ENCODE data around the gene STK32A. TPM values are rescaled to one million over a fixed set of nuclear protein-coding genes. Genes with fewer than 3 reads are reported as not detected.

The STK32A gene
- total and polyA plus RNA-seq, 4 experiments from 2014 or later: not detected

DNA sequence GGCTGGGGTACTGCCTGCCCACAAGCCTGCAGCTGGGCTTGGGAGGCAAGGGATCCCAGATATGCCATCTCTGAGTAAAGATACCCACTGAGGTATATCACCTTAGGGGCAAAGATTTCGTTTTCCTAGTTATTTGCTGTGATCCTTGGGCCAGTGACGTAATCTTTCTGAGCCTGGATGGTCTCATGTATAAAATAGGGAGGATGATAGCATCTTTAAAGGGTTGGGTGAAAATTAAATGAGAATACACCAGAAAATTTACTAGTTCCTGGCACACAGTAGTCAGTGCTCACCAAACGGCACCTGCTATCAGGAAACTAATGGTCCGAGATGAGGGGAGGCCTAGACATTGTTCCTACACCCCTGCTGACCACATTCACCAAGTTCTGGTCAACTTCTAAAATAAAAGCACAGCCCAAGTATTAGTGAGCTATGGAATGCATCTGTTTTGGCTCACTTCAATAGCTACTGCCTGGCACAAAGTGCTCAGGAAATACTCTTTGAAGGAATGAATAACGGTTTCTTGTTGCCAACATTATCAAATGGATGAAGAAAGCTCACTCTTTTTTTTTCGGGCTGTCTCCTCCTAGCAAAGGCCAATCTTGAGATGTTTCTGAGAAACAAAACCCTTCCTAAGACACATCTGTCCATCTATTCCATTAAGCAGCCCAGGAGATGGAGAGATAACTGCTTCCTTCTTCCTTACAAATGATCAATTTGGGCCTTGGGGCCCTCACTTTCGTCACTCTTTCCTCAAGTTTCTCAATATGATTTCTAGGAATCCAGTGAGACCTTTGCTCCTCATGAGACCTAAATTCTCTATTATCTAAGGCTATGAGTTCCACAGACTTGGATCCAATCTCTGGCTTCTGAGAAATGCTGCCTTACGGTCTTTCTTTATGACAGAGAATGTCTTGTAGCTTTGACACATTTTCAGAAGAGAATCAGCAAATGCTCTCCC is 176.8 kb downstream of the STK32A start:
- no peaks in the 10 kb centered on the region for H3K4me1 Mint-ChIP-seq
- DNase-seq: no peak
- H3K9me3 ChIP-seq (ENCODE audit: control insufficient read depth in 1 of 2, low read length in 2 of 2): no peaks in the 10 kb centered on the region
- no peaks in the 10 kb centered on the region for H3K36me3 Mint-ChIP-seq
- no peak overlapping the region for H3K27ac Mint-ChIP-seq
- H3K4me1 ChIP-seq (ENCODE audit: insufficient read depth, low read length): no peaks in the 10 kb centered on the region
- ChIA-PET POLR2A (ENCODE audit: partially characterized antibody) (no interaction called here), CTCF (ENCODE audit: partially characterized antibody) (no interaction called here)
- no peaks in the 10 kb centered on the region for H3K9me3 Mint-ChIP-seq
- H3K27ac ChIP-seq (ENCODE audit: low read depth, low read length): no peak overlapping the region
- H3K4me3 Mint-ChIP-seq: no peak overlapping the region
- no peak overlapping the region for H3K4me3 ChIP-seq (ENCODE audit: low read length in 2 of 2)
- no peaks in the 10 kb centered on the region for H3K27me3 ChIP-seq (ENCODE audit: insufficient read depth, low read length)
- H3K27me3 Mint-ChIP-seq: peaks cover 1 to 2% of the 10 kb centered on the region in 2 donors
- intact Hi-C loops (cut with micrococcal nuclease): no loop called here
- H3K36me3 ChIP-seq (ENCODE audit: insufficient read depth, low read length): no peaks in the 10 kb centered on the region

GRCh38 chr5:147412561-147412960 is 177.7 kb downstream of the STK32A start:
- H3K27ac ChIP-seq (ENCODE audit: low read depth, low read length): no peak overlapping the region
- H3K4me1 ChIP-seq (ENCODE audit: insufficient read depth, low read length): no peaks in the 10 kb centered on the region
- Mint-ChIP-seq H3K9me3 (no peaks in the 10 kb centered on the region), H3K27me3 (peaks cover 1 to 2% of the 10 kb centered on the region in 2 donors), H3K4me3 (no peak overlapping the region), H3K36me3 (no peaks in the 10 kb centered on the region), H3K27ac (no peak overlapping the region), H3K4me1 (no peaks in the 10 kb centered on the region)
- ChIA-PET CTCF (ENCODE audit: partially characterized antibody) (no interaction called here), POLR2A (ENCODE audit: partially characterized antibody) (no interaction called here)
- intact Hi-C loops (cut with micrococcal nuclease): no loop called here
- no peaks in the 10 kb centered on the region for H3K9me3 ChIP-seq (ENCODE audit: control insufficient read depth in 1 of 2, low read length in 2 of 2)
- no peak for DNase-seq
- H3K4me3 ChIP-seq (ENCODE audit: low read length in 2 of 2): no peak overlapping the region
- H3K36me3 ChIP-seq (ENCODE audit: insufficient read depth, low read length): no peaks in the 10 kb centered on the region
- no peaks in the 10 kb centered on the region for H3K27me3 ChIP-seq (ENCODE audit: insufficient read depth, low read length)

GRCh38 chr5:147413266-147413665 is 178.4 kb downstream of the STK32A start:
- no peaks in the 10 kb centered on the region for H3K9me3 Mint-ChIP-seq

DNA sequence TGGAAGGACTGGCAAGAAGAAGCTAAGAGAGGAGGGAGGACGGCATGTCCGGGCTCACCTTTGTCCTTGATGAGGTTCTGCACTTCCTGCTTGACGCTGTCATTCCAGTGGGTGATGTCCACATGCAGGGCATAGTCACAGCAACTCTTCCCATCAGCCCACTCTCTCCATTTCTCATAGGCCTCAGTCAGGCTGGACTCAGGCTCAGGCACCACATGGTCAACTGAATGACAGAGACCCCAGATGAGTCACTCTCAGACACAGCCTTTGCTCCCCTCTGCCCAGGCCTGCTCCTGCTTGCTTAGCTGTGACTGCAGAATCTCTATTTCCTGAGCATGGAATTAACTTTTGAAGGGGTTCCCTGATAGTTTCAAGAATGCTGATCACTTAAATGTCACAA is 180.8 kb downstream of the STK32A start:
- Histone ChIP-seq H3K4me3 (ENCODE audit: low read length in 2 of 2) (no peak overlapping the region), H3K36me3 (ENCODE audit: insufficient read depth, low read length) (no peaks in the 10 kb centered on the region), H3K27me3 (ENCODE audit: insufficient read depth, low read length) (no peaks in the 10 kb centered on the region), H3K27ac (ENCODE audit: low read depth, low read length) (no peak overlapping the region), H3K4me1 (ENCODE audit: insufficient read depth, low read length) (no peaks in the 10 kb centered on the region), H3K9me3 (ENCODE audit: control insufficient read depth in 1 of 2, low read length in 2 of 2) (no peaks in the 10 kb centered on the region)
- Mint-ChIP-seq H3K36me3 (no peaks in the 10 kb centered on the region), H3K9me3 (peaks cover 0 to under 1% (median 0%) of the 10 kb centered on the region in 8 donors), H3K27me3 (peaks cover 1 to 2% of the 10 kb centered on the region in 2 donors), H3K27ac (no peak overlapping the region), H3K4me3 (no peak overlapping the region), H3K4me1 (no peaks in the 10 kb centered on the region)
- no peak for DNase-seq
- CTCF ChIA-PET (ENCODE audit: partially characterized antibody): no interaction called here
- POLR2A ChIA-PET (ENCODE audit: partially characterized antibody): no interaction called here
- intact Hi-C loops (cut with micrococcal nuclease): no loop called here

More at GRCh38 chr5:147413266-147413665, 178.4 kb downstream of the STK32A start:
- no peak overlapping the region for H3K27ac Mint-ChIP-seq
- no peak overlapping the region for H3K27ac ChIP-seq (ENCODE audit: low read depth, low read length)
- H3K4me3 ChIP-seq (ENCODE audit: low read length in 2 of 2): no peak overlapping the region
- peaks cover 1 to 2% of the 10 kb centered on the region in 2 donors for H3K27me3 Mint-ChIP-seq
- H3K36me3 ChIP-seq (ENCODE audit: insufficient read depth, low read length): no peaks in the 10 kb centered on the region
- no peak for DNase-seq
- no peak overlapping the region for H3K4me3 Mint-ChIP-seq
- no peaks in the 10 kb centered on the region for H3K4me1 Mint-ChIP-seq
- intact Hi-C loops (cut with micrococcal nuclease): no loop called here
- ChIA-PET POLR2A (ENCODE audit: partially characterized antibody) (no interaction called here), CTCF (ENCODE audit: partially characterized antibody) (no interaction called here)
- no peaks in the 10 kb centered on the region for H3K4me1 ChIP-seq (ENCODE audit: insufficient read depth, low read length)
- no peaks in the 10 kb centered on the region for H3K27me3 ChIP-seq (ENCODE audit: insufficient read depth, low read length)
- no peaks in the 10 kb centered on the region for H3K9me3 ChIP-seq (ENCODE audit: control insufficient read depth in 1 of 2, low read length in 2 of 2)
- H3K36me3 Mint-ChIP-seq: no peaks in the 10 kb centered on the region

DNA sequence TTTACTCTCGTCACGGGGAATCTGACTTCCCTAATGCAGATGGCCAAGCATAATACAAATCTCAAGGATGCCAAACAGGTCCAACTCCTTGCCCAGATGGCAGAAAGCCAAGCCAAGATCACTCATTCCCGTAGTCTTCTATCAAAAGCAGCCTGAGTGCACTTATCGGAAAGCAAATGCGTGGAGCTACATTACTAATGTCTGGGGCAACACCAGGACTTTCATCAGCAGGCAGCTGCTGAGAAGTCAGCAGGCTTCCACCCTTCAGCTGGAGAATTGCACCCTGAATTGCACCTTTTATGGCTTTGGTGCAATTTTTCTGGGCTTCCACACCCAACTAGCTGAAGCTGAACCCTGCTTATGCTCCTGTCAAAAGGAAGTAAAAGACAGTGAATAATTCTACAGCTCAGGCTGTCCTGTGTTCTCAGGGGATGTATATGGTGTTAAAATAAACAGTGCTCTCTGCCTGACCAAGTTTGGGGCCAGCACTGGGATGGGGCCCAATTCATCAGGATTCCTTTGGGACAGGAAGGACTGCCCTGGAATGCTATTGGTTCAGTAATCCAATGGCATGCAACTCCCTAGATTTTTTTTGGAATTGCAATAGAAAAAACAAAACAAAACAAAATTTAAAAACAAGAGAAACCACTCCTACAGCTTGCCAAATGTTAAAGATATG is 182.4 kb downstream of the STK32A start:
- no peaks in the 10 kb centered on the region for H3K4me1 Mint-ChIP-seq
- peaks cover under 1 to 2% of the 10 kb centered on the region in 2 donors for H3K27me3 Mint-ChIP-seq
- no peaks in the 10 kb centered on the region for H3K36me3 ChIP-seq (ENCODE audit: insufficient read depth, low read length)
- H3K4me3 Mint-ChIP-seq: no peak overlapping the region
- ChIA-PET POLR2A (ENCODE audit: partially characterized antibody) (no interaction called here), CTCF (ENCODE audit: partially characterized antibody) (no interaction called here)
- no peaks in the 10 kb centered on the region for H3K9me3 ChIP-seq (ENCODE audit: control insufficient read depth in 1 of 2, low read length in 2 of 2)
- DNase-seq: no peak
- no peak overlapping the region for H3K4me3 ChIP-seq (ENCODE audit: low read length in 2 of 2)
- H3K36me3 Mint-ChIP-seq: no peaks in the 10 kb centered on the region
- H3K27me3 ChIP-seq (ENCODE audit: insufficient read depth, low read length): no peaks in the 10 kb centered on the region
- H3K27ac ChIP-seq (ENCODE audit: low read depth, low read length): no peak overlapping the region
- intact Hi-C loops (cut with micrococcal nuclease): no loop called here
- peaks cover 0 to 2% (median 0%) of the 10 kb centered on the region in 8 donors for H3K9me3 Mint-ChIP-seq
- no peaks in the 10 kb centered on the region for H3K4me1 ChIP-seq (ENCODE audit: insufficient read depth, low read length)
- no peak overlapping the region for H3K27ac Mint-ChIP-seq

GRCh38 chr5:147418613-147419012 is 183.8 kb downstream of the STK32A start:
- Histone ChIP-seq H3K4me1 (ENCODE audit: insufficient read depth, low read length) (no peaks in the 10 kb centered on the region), H3K27ac (ENCODE audit: low read depth, low read length) (no peak overlapping the region), H3K27me3 (ENCODE audit: insufficient read depth, low read length) (no peaks in the 10 kb centered on the region), H3K9me3 (ENCODE audit: control insufficient read depth in 1 of 2, low read length in 2 of 2) (no peaks in the 10 kb centered on the region), H3K4me3 (ENCODE audit: low read length in 2 of 2) (no peak overlapping the region), H3K36me3 (ENCODE audit: insufficient read depth, low read length) (no peaks in the 10 kb centered on the region)
- no peak overlapping the region for H3K4me3 Mint-ChIP-seq
- DNase-seq: no peak
- H3K9me3 Mint-ChIP-seq: peaks cover 0 to 2% (median 0%) of the 10 kb centered on the region in 8 donors
- peaks cover 0 to 2% of the 10 kb centered on the region in 2 donors for H3K27me3 Mint-ChIP-seq
- ChIA-PET POLR2A (ENCODE audit: partially characterized antibody) (no interaction called here), CTCF (ENCODE audit: partially characterized antibody) (no interaction called here)
- intact Hi-C loops (cut with micrococcal nuclease): no loop called here
- H3K4me1 Mint-ChIP-seq: no peaks in the 10 kb centered on the region
- H3K36me3 Mint-ChIP-seq: no peaks in the 10 kb centered on the region
- no peak overlapping the region for H3K27ac Mint-ChIP-seq

- H3K9me3 ChIP-seq (ENCODE audit: control insufficient read depth in 1 of 2, low read length in 2 of 2): no peaks in the 10 kb centered on the region
- no peaks in the 10 kb centered on the region for H3K4me1 Mint-ChIP-seq
- H3K4me3 ChIP-seq (ENCODE audit: low read length in 2 of 2): no peak overlapping the region
- no peak overlapping the region for H3K27ac Mint-ChIP-seq
- no peak overlapping the region for H3K27ac ChIP-seq (ENCODE audit: low read depth, low read length)
- no peaks in the 10 kb centered on the region for H3K36me3 Mint-ChIP-seq
- H3K27me3 Mint-ChIP-seq: peaks cover 3% of the 10 kb centered on the region in 2 donors
- CTCF ChIA-PET (ENCODE audit: partially characterized antibody): no interaction called here
- no peaks in the 10 kb centered on the region for H3K27me3 ChIP-seq (ENCODE audit: insufficient read depth, low read length)
- no peaks in the 10 kb centered on the region for H3K9me3 Mint-ChIP-seq
- intact Hi-C loops (cut with micrococcal nuclease): no loop called here
- POLR2A ChIA-PET (ENCODE audit: partially characterized antibody): no interaction called here
- DNase-seq: no peak
- H3K4me3 Mint-ChIP-seq: no peak overlapping the region
- no peaks in the 10 kb centered on the region for H3K36me3 ChIP-seq (ENCODE audit: insufficient read depth, low read length)
- H3K4me1 ChIP-seq (ENCODE audit: insufficient read depth, low read length): no peaks in the 10 kb centered on the region
Measured at GRCh38 chr5:147426640-147427327, 192.0 kb downstream of the STK32A start.
